ENCODE results near the gene XPNPEP2.

Gene XPNPEP2

DNA sequence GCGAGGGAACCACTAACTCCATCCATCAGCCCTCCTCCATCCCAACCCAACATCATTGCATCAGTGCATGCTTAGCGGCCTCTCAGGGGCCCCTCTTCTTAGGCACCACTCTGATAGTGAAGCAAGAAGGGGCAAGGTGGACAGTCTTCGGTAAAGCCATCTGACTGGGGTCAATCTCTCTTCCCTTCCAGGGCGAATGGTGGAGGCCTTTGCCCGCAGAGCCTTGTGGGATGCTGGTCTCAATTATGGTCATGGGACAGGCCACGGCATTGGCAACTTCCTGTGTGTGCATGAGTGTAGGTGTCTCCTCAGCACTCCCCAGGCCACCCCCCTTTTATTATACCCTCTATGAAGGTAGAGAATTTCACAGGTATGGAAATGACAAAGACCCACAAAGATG lies 22.2 kb downstream of the XPNPEP2 start:
- TF ChIP-seq, protein P1, sequence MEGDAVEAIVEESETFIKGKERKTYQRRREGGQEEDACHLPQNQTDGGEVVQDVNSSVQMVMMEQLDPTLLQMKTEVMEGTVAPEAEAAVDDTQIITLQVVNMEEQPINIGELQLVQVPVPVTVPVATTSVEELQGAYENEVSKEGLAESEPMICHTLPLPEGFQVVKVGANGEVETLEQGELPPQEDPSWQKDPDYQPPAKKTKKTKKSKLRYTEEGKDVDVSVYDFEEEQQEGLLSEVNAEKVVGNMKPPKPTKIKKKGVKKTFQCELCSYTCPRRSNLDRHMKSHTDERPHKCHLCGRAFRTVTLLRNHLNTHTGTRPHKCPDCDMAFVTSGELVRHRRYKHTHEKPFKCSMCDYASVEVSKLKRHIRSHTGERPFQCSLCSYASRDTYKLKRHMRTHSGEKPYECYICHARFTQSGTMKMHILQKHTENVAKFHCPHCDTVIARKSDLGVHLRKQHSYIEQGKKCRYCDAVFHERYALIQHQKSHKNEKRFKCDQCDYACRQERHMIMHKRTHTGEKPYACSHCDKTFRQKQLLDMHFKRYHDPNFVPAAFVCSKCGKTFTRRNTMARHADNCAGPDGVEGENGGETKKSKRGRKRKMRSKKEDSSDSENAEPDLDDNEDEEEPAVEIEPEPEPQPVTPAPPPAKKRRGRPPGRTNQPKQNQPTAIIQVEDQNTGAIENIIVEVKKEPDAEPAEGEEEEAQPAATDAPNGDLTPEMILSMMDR (IDR thresholded peaks at IDR 0.05), result no peak
- no peak for TF ChIP-seq ZFX (IDR thresholded peaks at IDR 0.05; ENCODE audit: borderline replicate concordance)
- H3K27ac ChIP-seq, result no peak overlapping the region

- TF ChIP-seq ZFX (IDR thresholded peaks at IDR 0.05; ENCODE audit: borderline replicate concordance), result no peak
- TF ChIP-seq, protein P1 (IDR thresholded peaks at IDR 0.05), result no peak
Observed at GRCh38 chrX:129761596-129761995, 22.8 kb downstream of the XPNPEP2 start.

GRCh38 chrX:129762448-129762847 lies 23.7 kb downstream of the XPNPEP2 start:
- TF ChIP-seq, protein P1 (IDR thresholded peaks at IDR 0.05), result no peak
- no peak for TF ChIP-seq ZFX (IDR thresholded peaks at IDR 0.05; ENCODE audit: borderline replicate concordance)

More at GRCh38 chrX:129761596-129761995, 22.8 kb downstream of the XPNPEP2 start:
- no peak overlapping the region for H3K27ac ChIP-seq

GRCh38 chrX:129763666-129764065 lies 24.9 kb downstream of the XPNPEP2 start:
- H3K27ac ChIP-seq, result no peak overlapping the region

More at GRCh38 chrX:129762448-129762847, 23.7 kb downstream of the XPNPEP2 start:
- H3K27ac ChIP-seq, result no peak overlapping the region

DNA sequence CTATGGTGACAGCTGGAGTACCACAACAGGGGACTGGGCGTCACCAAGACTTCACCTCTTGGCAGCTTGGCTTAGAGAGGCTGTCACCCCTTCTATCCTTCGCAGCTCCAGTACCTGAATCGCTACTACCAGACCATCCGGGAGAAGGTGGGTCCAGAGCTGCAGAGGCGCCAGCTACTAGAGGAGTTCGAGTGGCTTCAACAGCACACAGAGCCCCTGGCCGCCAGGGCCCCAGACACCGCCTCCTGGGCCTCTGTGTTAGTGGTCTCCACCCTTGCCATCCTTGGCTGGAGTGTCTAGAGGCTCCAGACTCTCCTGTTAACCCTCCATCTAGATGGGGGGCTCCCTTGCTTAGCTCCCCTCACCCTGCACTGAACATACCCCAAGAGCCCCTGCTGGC lies 29.4 kb downstream of the XPNPEP2 start:
- H3K27ac ChIP-seq, result no peak overlapping the region
- TF ChIP-seq ZFX (IDR thresholded peaks at IDR 0.05; ENCODE audit: borderline replicate concordance), result no peak
- TF ChIP-seq, protein P1 (IDR thresholded peaks at IDR 0.05), result no peak

More at GRCh38 chrX:129763666-129764065, 24.9 kb downstream of the XPNPEP2 start:
- TF ChIP-seq, protein P1 (IDR thresholded peaks at IDR 0.05), result no peak
- TF ChIP-seq ZFX (IDR thresholded peaks at IDR 0.05; ENCODE audit: borderline replicate concordance), result no peak

DNA sequence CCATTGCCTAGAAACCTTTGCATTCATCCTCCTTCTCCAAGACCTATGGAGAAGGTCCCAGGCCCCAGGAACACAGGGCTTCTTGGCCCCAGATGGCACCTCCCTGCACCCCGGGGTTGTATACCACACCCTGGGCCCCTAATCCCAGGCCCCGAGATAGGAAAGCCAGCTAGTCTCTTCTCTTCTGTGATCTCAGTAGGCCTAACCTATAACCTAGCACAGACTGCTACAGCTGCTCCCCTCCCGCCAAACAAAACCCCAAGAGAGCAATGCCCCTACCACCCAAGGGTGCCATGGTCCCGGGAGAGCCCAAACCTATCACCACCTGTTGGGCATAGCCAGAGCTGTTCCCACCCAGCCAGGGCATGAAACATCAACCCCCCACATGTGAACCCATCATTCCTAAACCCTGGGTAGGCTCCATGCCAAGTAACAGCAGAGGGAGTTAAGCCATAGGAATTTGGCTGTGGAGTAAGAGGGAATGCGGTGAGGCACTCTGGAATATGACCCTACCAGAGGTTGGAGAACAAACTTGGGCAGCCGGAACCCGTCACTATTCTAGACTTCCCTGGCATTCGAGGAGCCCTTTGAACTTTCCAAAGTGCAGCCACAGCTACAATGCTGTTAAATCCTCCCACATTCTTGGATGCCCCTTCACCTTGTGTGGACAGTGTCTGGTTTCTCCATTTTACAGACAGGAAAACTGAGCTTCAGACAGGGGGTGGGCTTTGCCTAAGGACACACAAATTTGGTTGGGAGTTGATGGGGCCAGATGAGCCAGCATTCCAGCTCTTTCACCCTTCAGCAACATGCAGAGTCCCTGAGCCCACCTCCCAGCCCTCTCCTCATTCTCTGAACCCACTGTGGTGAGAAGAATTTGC lies 30.0 kb downstream of the XPNPEP2 start:
- no peak overlapping the region for H3K27ac ChIP-seq
- no peak for TF ChIP-seq ZFX (IDR thresholded peaks at IDR 0.05; ENCODE audit: borderline replicate concordance)
- TF ChIP-seq, protein P1 (IDR thresholded peaks at IDR 0.05), result no peak
